GM21390 (cell line): Measurements from ENCODE around the gene LEFTY2.
"Not testable (repeated sequence)": the region's sequence is repeated elsewhere in the genome, so short reads cannot be mapped to it uniquely, and the experiment has no call there.

Experiments
- ATAC-seq: cut with Tn5 transposase; IDR thresholded peaks from one replicate; pipeline ENCODE4 v1.9.1; 2021; ENCODE audit not compliant: unreplicated experiment

LEFTY2 gene

GRCh38 chr1:225931270-225932136 lies 9.5 kb downstream of the LEFTY2 start:
- ATAC-seq: no peak

DNA sequence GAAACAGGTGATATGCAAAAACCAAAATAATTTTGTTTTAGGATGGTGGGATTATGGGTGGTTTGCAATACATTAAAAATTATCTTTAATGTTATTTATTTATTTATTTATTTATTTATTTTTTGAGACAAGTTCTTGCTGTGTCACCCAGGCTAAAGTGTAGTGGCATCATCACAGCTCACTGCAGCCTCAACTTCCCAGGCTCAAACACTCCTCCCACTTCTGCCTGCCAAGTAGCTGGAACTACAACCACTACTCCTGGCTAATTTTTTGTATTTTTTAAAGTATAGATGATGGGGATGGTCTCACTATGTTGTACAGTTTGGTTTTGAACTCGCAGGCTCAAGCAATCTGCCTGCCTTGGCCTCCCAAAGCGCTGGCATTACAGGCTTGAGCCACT lies 10.5 kb downstream of the LEFTY2 start:
- ATAC-seq: no peak

DNA sequence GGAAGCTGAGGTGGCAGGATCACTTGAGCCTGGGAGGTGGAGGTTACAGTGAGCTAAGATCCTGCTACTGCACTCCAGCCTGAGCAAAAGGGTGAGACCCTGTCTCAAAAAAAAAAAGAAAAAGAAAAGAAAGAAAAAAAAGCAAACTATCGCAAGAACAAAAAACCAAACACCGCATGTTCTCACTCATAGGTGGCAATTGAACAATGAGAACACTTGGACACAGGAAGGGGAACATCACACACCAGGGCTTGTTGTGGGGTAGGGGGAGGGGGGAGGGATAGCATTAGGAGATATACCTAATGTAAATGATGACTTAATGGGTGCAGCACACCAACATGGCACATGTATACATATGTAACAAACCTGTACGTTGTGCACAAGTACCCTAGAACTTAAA lies 11.6 kb downstream of the LEFTY2 start:
- ATAC-seq: not testable (repeated sequence)

- ATAC-seq: no peak
These were observed 12.5 kb downstream of the LEFTY2 start for GRCh38 chr1:225928186-225929175.

DNA sequence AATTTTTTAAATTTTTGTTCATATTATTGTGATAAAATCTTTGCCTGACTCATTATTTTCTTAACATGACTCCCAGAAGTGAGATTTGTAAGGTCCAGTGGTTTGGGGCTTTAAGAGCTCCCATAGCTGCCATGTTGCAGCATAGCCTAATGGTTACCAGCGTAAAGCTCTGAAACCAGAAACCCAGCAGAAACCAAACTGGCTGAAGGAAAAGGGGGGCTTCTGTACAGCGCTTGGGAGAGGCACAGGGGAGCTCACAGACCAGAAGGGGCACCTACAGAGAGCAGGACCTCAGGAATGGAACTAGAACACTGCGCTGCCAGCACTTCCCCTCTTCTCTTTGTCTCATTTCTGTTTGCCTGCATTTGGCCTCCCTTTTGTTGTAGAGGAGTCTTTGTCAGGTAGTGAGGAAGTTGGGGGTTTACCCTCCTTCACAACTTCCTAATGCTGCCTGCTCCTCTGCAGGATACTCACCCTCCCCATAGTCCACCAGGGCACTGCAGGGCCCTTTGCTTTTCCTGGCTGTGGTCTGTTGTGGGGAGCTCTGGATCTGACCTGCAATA lies 14.4 kb downstream of the LEFTY2 start:
- no peak for ATAC-seq

DNA sequence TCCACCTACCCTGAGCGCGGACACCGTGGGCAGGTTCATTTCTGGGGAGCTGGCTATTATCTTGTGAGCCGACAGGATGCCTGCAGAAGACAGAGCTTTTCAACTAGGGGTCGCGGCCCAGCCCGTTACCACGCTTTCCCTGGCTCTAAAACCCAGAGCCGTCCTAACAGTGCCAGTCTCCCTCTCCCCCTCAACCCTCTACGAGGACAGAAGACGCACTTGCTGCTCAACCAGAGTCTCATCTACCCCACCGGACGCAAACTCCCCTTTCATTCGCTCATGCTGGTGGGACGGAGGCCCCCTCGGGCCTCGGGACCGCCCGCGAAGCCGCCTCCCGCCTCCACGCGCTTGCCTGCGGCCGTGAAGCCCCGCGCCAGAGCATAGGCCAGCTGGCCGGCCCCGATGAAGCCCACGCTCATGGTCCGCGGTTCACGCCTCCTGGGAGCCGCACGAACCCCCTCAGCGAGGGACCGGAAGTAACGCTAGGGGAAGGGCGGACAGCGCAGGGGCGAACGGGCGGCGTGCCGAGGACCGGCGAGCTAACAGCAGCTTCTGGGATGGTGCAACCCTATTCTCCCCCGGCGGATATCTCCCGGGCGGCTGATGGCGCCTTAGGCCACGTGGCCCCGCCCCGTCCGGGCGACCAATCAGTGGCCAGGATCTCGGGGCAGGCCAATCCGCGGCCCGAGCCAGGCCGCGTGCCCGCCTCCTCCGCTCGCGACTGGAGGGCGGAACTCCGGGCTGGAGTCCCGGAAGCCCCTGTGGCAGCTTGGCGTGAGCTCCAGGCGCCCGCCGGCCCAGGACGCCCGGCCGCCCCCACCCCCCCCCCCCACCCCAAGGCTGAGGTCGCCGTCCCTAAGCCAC lies 17.1 kb downstream of the LEFTY2 start, which contains the start of gene PYCR2:
Gene PYCR2, minus strand, starts transcription at position 559 of the 864 bp plus-strand sequence. Its CDS starts 140 bp downstream, at position 419.
- ATAC-seq: peak; percentile 98

GRCh38 chr1:225923381-225923691 lies 17.7 kb downstream of the LEFTY2 start:
- ATAC-seq: no peak

DNA sequence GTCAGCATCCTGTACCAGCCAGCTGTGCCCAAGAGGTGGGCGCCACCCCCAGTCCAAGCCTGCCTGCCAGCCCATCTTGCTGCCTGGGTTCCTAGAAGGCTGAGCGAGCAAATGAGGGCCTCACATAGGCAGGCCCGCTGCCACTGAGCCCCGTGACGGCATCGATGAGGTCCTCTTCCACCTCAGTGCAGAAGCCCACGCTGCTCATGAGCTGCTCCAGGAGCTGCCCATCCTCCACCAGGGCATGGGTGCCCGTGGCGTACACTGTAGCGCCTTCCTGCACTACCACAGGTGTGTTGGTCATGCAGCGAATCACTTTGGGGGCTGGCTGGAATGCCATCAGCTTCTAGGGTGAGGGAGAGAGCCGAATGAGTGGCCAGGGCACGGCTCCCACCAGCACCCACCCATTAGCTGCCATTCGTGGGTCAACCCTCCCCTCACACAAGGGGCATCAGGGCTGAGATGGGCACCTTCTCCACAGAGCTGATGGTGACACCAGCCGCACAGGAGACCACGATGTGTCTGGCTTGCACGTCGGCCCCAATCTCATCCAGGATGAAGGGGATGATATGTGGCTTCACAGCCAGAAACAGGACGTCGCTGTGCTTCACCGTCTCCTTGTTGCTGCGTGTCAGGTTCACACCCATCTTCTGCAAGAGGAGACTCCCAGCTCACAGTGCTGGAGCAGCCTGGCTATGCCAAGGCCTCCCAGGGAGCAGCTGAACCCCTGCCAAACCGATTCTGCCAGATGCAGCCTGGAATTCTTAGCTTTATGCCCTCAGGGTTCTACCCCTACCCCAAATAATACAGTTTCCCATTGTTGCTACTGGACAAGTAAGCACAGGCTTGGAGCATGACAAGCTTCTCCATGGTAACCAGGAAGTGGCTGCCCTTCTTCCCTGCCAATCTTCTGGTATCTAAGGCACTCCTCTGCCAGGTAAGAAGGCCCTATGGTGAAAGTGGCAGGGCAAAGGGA lies 19.0 kb downstream of the LEFTY2 start:
- ATAC-seq: no peak

- ATAC-seq: no peak
These were observed 21.1 kb downstream of the LEFTY2 start for GRCh38 chr1:225919906-225920305.

DNA sequence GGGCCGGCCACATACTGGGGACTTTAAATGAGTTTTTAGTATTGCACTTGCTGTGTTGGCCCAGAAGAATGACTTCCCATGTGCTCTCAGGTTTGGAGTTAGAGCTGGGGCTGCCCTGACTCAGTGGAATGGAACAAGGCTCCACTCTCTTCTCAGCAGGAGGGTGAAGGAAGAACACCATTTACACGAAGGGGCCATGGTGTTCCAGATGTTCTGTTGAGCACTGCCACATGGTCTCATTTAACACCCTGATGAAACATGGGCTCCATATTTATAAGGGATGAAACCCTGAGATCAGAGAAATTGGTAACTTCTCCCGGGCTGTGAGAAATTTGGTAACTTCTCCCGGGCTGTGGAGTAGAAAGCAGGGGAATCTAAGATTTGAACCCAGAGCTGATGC lies 22.7 kb downstream of the LEFTY2 start:
- ATAC-seq: no peak

GRCh38 chr1:225917536-225917935 lies 23.5 kb downstream of the LEFTY2 start:
- no peak for ATAC-seq

GRCh38 chr1:225917101-225917500 lies 23.9 kb downstream of the LEFTY2 start:
- no peak for ATAC-seq

GRCh38 chr1:225915538-225915991 lies 25.5 kb downstream of the LEFTY2 start:
- ATAC-seq: no peak

DNA sequence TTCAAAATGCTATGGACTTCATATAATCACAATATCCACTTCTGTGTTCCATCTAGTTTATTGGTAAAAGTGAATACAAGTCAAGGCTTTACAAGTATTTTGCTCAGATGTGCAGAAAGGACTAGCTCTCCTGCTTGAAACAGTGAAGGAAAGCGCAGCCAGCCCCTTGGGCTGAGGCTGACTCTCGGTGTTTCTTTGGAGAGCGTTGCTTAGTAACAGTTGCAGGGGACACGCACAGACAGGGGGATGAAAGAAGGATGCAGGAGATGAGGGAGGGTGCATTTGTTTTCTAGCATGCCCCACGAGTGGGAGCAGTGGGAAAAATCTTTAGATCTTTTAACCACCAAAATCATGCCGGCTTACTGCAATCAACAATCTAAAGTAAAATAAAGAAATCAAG lies 26.1 kb downstream of the LEFTY2 start:
- no peak for ATAC-seq

DNA sequence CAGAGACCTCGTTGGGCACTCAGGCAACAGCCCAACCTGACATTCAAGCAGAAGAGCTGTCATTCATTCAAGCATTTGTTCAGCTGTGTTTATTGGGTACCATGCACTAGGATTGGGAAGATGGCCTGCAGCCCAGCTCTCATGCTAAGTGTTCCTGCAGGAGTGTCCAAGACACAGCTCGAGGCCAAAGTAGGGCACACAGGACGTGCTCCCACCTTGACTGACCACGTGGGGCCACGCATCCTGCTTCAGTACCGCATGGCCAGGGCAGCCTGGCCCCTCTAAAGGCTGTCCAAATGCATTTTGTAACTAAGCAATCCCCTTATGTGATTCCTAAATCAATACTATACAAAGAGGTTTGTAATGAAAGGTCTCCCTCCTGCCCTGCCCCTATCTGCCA lies 26.6 kb downstream of the LEFTY2 start:
- no peak for ATAC-seq

- peak; percentile 75 for ATAC-seq
These were observed 29.6 kb downstream of the LEFTY2 start for GRCh38 chr1:225911191-225912130.

GRCh38 chr1:225909477-225909876 lies 31.5 kb downstream of the LEFTY2 start:
- no peak for ATAC-seq

GRCh38 chr1:225908773-225909172 lies 32.2 kb downstream of the LEFTY2 start:
- ATAC-seq: no peak
